Astrocyte of the cerebellum (primary cell): Measurements from ENCODE around the gene COA1.
"Not testable (repeated sequence)": the region's sequence is repeated elsewhere in the genome, so short reads cannot be mapped to it uniquely, and the experiment has no call there.

Experiments used
- DNase-seq: peaks from one replicate; pipeline ENCODE4 v3.0.0-alpha.2; 2011; ENCODE audit warnings: low read depth
- H3K4me3 ChIP-seq: 2 replicates; pipeline ENCODE4 v1.5.1; 2011; ENCODE audit warnings: mild to moderate bottlenecking, low read depth, low read length, moderate library complexity
- in situ Hi-C: cut with HindIII; loops from 2 replicates; pipeline ENCODE4 v1.10.0; 2017; ENCODE audit warnings: low sequenced_read_pairs
- TF ChIP-seq, protein P1 (sequence below): IDR thresholded peaks from 2 replicates; pipeline ENCODE4 v1.5.1; 2012; ENCODE audit warnings: low read length, low read depth, moderate library complexity, mild to moderate bottlenecking; ENCODE audit errors: missing control alignments

The COA1 gene

GRCh38 chr7:43729214-43729923, at the start of gene COA1:
COA1 (minus strand) TSS chr7:43729523; CDS start chr7:43648614, 80,909 bp downstream.
- in situ Hi-C loops = no loop called here
- TF ChIP-seq, protein P1, sequence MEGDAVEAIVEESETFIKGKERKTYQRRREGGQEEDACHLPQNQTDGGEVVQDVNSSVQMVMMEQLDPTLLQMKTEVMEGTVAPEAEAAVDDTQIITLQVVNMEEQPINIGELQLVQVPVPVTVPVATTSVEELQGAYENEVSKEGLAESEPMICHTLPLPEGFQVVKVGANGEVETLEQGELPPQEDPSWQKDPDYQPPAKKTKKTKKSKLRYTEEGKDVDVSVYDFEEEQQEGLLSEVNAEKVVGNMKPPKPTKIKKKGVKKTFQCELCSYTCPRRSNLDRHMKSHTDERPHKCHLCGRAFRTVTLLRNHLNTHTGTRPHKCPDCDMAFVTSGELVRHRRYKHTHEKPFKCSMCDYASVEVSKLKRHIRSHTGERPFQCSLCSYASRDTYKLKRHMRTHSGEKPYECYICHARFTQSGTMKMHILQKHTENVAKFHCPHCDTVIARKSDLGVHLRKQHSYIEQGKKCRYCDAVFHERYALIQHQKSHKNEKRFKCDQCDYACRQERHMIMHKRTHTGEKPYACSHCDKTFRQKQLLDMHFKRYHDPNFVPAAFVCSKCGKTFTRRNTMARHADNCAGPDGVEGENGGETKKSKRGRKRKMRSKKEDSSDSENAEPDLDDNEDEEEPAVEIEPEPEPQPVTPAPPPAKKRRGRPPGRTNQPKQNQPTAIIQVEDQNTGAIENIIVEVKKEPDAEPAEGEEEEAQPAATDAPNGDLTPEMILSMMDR = no peak
- peak; percentile 80 for DNase-seq
- peak within 1 kb of the TSS; percentile 95 for H3K4me3 ChIP-seq

DNA sequence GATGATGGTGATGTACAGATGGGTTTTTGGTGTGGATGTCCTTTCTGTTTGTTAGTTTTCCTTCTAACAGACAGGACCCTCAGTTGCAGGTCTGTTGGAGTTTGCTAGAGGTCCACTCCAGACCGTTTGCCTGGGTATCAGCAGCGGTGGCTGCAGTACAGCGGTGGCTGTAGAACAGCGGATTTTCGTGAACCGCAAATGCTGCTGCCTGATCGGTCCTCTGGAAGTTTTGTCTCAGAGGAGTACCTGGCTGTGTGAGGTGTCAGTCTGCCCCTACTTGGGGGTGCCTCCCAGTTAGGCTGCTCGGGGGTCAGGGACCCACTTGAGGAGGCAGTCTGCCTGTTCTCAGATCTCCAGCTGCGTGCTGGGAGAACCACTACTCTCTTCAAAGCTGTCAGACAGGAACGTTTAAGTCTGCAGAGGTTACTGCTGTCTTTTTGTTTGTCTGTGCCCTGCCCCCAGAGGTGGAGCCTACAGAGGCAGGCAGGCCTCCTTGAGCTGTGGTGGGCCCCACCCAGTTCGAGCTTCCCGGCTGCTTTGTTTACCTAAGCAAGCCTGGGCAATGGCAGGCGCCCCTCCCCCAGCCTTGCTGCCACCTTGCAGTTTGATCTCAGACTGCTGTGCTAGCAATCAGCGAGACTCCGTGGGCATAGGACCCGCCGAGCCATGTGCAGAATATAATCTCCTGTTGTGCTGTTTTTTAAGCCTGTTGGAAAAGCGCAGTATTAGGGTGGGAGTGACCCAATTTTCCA, 49.1 kb upstream of the COA1 start:
- H3K4me3 ChIP-seq, in situ Hi-C loops, DNase-seq: not testable (repeated sequence)

GRCh38 chr7:43775255-43775654, 45.9 kb upstream of the COA1 start:
- in situ Hi-C loops, H3K4me3 ChIP-seq, DNase-seq: not testable (repeated sequence)

- H3K4me3 ChIP-seq, DNase-seq, in situ Hi-C loops: not testable (repeated sequence)
Measured at GRCh38 chr7:43773268-43773667, 43.9 kb upstream of the COA1 start.

DNA sequence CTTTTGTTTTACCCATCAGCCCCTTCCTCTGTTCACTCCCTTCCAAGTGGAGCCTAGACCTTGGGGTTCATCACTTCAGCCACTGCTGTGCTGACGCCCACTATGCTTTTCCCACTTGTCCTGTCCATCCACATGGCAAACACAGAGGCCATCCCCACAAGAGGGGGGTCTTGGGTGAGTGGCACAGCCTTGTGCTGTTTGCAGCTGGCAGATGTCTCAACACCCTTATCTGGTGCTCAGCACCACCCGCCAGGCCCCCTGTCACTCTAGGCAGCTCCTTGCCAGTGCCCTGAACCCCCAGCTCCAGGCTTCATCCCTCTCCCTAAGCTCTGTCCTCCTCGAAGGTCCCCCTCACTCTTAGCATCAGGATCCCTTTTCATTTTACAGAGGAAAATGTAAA, 42.2 kb upstream of the COA1 start:
- no peak overlapping the region for H3K4me3 ChIP-seq
- DNase-seq = no peak
- in situ Hi-C loops = no loop called here
- TF ChIP-seq, protein P1 = no peak

DNA sequence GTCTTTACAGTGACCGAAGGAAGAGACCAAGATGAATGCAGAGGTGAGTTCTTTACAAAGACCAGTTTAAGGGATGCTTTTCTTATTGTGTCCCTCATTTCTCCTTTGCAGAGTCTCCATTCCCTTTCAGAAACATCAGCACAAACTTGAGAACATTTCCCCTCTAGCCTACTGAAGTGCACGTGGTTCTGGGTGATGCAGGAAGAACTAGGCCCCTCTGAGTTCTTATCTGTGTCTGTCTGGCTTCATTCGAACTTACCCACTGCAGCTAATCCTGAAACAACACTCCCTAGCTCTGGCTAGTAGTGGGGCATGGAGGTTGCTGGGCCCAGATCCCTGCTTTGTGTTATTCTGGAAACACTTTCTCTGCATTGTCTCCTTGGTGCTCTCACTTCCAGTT, 41.8 kb upstream of the COA1 start:
- TF ChIP-seq, protein P1 = no peak
- H3K4me3 ChIP-seq = no peak overlapping the region
- no peak for DNase-seq
- in situ Hi-C loops = no loop called here

DNA sequence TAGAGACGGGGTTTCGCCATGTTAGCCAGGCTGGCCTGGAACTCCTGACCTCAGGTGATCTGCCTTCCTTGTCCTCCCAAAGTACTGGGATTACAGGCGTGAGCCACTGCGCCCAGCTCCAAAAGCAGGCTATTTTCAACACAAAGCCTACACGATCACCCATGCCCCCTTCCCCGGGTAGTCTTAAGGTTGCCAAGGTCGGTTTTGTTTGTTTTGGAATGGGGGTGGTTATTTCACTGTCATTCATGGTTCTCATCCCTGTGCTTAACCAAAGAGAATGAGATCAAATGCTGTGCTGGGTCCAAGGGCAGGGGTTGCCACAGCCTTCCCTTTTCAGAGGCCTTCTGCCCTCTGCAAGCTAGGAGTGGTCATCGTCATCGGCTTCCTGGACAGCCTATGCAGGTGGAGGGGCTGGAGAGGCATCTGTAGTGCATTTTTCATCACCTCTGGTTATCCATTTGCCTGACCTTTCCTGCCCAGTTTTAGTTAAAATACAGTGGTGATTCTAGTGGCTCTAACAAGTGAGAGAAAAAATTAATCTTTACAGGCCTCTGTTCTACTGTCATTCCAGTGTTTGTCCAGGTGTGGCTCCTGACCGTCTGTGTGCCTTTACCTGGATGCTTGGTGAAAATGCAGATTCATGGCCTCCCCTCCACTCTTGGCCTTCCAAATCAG, 40.6 kb upstream of the COA1 start:
- TF ChIP-seq, protein P1 = no peak
- DNase-seq = no peak
- no peak overlapping the region for H3K4me3 ChIP-seq
- in situ Hi-C loops = no loop called here

DNA sequence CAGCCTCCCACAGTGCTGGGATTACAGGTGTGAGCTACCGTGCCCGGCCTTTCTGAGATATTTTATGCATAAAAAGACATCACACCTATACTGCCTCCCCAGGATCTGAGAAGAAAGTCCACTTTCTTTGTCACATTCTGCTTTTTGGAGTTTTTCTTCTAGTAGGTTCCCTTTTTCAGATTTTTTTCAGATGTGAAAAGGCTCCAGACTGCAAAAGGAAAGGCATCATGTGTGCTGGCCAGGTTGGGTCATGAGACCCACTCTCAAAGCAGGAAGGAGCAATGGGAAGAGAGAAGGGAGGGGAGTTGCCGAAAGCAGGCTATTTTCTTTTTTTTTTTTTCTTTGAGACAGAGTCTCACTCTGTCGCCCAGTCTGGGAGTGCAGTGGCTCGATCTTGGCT, 40.0 kb upstream of the COA1 start:
- DNase-seq = no peak
- TF ChIP-seq, protein P1 = no peak
- in situ Hi-C loops = no loop called here
- no peak overlapping the region for H3K4me3 ChIP-seq
